Measurements from ENCODE around the gene ZNF518B.

GRCh38 chr4:10459305-10459704 is 2.1 kb upstream of the ZNF518B start:
- TF ChIP-seq CTCF (conservative IDR thresholded peaks at IDR 0.05 in 1 of 2, IDR thresholded peaks at IDR 0.05 in 1 of 2; ENCODE audit: low read depth in 1 of 2, low read length in 2 of 2) (no peak), EZH2 (IDR thresholded peaks at IDR 0.05; ENCODE audit: low read length, missing control alignments) (no peak)

Data from fibroblast of lung (primary cell).